HepG2 (cell line): ENCODE measurements around the gene UQCR11.

Source experiments
- ARNT ChIP-seq: fragments of 450-650 bp; IDR thresholded peaks from 2 replicates; pipeline ENCODE4 v1.6.1; 2017
- KDM5B ChIP-seq: sonication (generic); formaldehyde crosslinking; IDR thresholded peaks from 2 replicates; pipeline ENCODE4 v1.4.0; 2020; ENCODE audit warnings: missing genetic modification reagents, mild to moderate bottlenecking, borderline replicate concordance
- KLF13 ChIP-seq: sonication (generic); formaldehyde crosslinking; IDR thresholded peaks from 2 replicates; pipeline ENCODE4 v1.4.0; 2020; ENCODE audit warnings: mild to moderate bottlenecking, missing genetic modification reagents
- MEIS2 ChIP-seq: sonication (generic); formaldehyde crosslinking; IDR thresholded peaks from 2 replicates; pipeline ENCODE4 v1.9.0; 2021; ENCODE audit warnings: mild to moderate bottlenecking, missing genetic modification reagents
- ZBTB38 ChIP-seq: sonication (generic); formaldehyde crosslinking; IDR thresholded peaks from 2 replicates; pipeline ENCODE4 v1.5.1; 2020; ENCODE audit warnings: mild to moderate bottlenecking, missing genetic modification reagents
- ZNF333 ChIP-seq: sonication (generic); formaldehyde crosslinking; IDR thresholded peaks from 2 replicates; pipeline ENCODE4 v1.4.0; 2020; ENCODE audit warnings: mild to moderate bottlenecking, missing genetic modification reagents, borderline replicate concordance
- ZNF609 ChIP-seq: sonication (generic); formaldehyde crosslinking; IDR thresholded peaks from 2 replicates; pipeline ENCODE4 v1.4.0; 2020; ENCODE audit warnings: mild to moderate bottlenecking, missing genetic modification reagents, borderline replicate concordance

- TF ChIP-seq KLF13 (no peak), KDM5B (CRISPR knock-in tag) (no peak), ARNT (no peak), ZNF333 (no peak), ZBTB38 (CRISPR knock-in tag) (no peak), MEIS2 (CRISPR knock-in tag) (no peak), ZNF609 (no peak)
Measured at GRCh38 chr19:1633269-1633826, 28.1 kb upstream of the UQCR11 start.
